GM18508 (cell line): ENCODE data around the gene P4HA2.

Source experiments
- ATAC-seq: cut with Tn5 transposase; IDR thresholded peaks from one replicate; pipeline ENCODE4 v1.9.1; 2021; ENCODE audit warnings: moderate number of reproducible peaks; ENCODE audit not compliant: insufficient read depth, unreplicated experiment

The P4HA2 gene

GRCh38 chr5:132205385-132206125 lies 22.1 kb downstream of the P4HA2 start:
- ATAC-seq = no peak

- no peak for ATAC-seq
Observed at GRCh38 chr5:132204371-132205135, 23.1 kb downstream of the P4HA2 start.

- ATAC-seq = no peak
Observed at GRCh38 chr5:132203916-132204315, 23.7 kb downstream of the P4HA2 start.

- no peak for ATAC-seq
Observed at GRCh38 chr5:132203464-132203818, 24.2 kb downstream of the P4HA2 start.

- ATAC-seq = no peak
Observed at GRCh38 chr5:132202711-132203463, 24.8 kb downstream of the P4HA2 start.

GRCh38 chr5:132199116-132199680 lies 28.5 kb downstream of the P4HA2 start:
- ATAC-seq = no peak

GRCh38 chr5:132198571-132198970 lies 29.1 kb downstream of the P4HA2 start:
- no peak for ATAC-seq

GRCh38 chr5:132195727-132196126 lies 31.9 kb downstream of the P4HA2 start:
- ATAC-seq = no peak

GRCh38 chr5:132193165-132193694 lies 34.4 kb downstream of the P4HA2 start:
- ATAC-seq = no peak

GRCh38 chr5:132190161-132190817 lies 37.4 kb downstream of the P4HA2 start:
- peak; percentile 58 for ATAC-seq

- no peak for ATAC-seq
Observed at GRCh38 chr5:132184588-132184987, 43.1 kb downstream of the P4HA2 start.

GRCh38 chr5:132183723-132184122 lies 43.9 kb downstream of the P4HA2 start:
- ATAC-seq = no peak

- ATAC-seq = no peak
Observed at GRCh38 chr5:132182359-132183040, 45.2 kb downstream of the P4HA2 start.

GRCh38 chr5:132181011-132181629 lies 46.5 kb downstream of the P4HA2 start:
- no peak for ATAC-seq

- no peak for ATAC-seq
Observed at GRCh38 chr5:132180134-132180745, 47.4 kb downstream of the P4HA2 start.

GRCh38 chr5:132179405-132179804 lies 48.2 kb downstream of the P4HA2 start:
- ATAC-seq = no peak

- no peak for ATAC-seq
Observed at GRCh38 chr5:132177691-132178149, 49.9 kb downstream of the P4HA2 start.

GRCh38 chr5:132176987-132177386 lies 50.7 kb downstream of the P4HA2 start:
- ATAC-seq = peak; percentile 48
